HG02885 (cell line): ENCODE data around the gene ZBTB16.

Experiments
- ATAC-seq: cut with Tn5 transposase; IDR thresholded peaks from one replicate; pipeline ENCODE4 v1.9.1; 2021; ENCODE audit warnings: mild to moderate bottlenecking; ENCODE audit not compliant: unreplicated experiment, poor library complexity

Gene ZBTB16

GRCh38 chr11:114265122-114265878 lies 205.8 kb downstream of the ZBTB16 start:
- ATAC-seq: no peak

- ATAC-seq: no peak
Measured at GRCh38 chr11:114269498-114269897, 210.0 kb downstream of the ZBTB16 start.

GRCh38 chr11:114270531-114271270 lies 211.2 kb downstream of the ZBTB16 start:
- no peak for ATAC-seq

DNA sequence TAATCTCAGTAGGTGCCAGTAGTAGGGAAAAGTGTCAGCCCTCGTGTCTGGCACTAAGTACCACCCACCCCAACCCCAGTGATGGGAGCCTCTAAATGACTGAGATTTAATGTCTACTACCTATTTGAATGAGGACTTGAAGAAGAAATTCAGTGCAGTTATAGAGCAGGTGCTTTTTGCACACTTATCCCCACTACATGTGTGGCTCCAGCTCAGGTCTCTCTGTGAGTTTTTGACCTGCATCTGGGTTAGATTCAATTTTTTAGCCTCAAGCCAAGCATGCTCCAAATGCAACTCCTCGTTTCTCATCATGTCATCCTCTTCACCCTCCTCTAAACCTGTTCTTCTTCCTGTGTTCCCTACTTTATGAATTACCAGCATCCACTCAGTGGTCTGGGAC lies 211.8 kb downstream of the ZBTB16 start:
- no peak for ATAC-seq

GRCh38 chr11:114272311-114272710 lies 212.8 kb downstream of the ZBTB16 start:
- ATAC-seq: no peak

DNA sequence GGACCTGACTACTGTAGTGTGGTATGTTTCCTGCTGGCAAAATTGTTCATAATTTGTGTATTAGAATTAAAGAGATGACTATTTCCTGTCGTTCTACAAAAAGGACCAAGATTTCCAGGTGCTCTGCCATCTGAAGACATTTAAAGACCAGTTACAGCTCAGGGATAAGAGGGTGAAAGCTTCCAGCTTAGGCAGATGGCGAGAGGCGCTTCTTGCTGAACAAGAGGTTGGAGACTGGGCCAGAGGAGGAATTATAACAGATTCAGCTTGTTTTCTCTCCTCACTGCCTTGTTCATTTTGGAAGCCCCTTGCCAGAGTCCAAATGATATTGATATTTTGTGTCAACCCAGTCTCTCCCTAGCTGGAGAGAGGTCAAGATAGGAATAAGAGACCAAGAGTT lies 213.6 kb downstream of the ZBTB16 start:
- ATAC-seq: no peak

GRCh38 chr11:114273890-114274635 lies 214.6 kb downstream of the ZBTB16 start:
- no peak for ATAC-seq

DNA sequence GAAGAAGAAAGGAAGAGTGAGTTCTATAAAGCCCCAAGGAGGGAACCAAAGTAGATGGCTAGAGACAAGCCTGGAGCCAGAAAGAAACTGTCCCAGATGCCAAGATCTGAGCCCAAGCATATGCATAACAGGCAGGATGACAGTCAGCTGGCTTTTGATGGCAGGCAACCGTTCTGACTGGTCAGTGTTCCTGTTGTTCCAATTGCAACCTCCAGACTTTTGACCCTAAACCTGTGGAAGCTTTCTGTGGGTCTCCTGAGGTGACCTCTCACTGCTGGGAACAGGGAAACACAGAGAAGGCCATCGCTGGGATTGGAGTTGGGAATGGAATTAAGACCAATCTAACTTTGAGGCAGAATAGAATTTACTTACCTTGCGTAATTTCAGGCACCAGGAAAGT lies 215.1 kb downstream of the ZBTB16 start:
- ATAC-seq: no peak

DNA sequence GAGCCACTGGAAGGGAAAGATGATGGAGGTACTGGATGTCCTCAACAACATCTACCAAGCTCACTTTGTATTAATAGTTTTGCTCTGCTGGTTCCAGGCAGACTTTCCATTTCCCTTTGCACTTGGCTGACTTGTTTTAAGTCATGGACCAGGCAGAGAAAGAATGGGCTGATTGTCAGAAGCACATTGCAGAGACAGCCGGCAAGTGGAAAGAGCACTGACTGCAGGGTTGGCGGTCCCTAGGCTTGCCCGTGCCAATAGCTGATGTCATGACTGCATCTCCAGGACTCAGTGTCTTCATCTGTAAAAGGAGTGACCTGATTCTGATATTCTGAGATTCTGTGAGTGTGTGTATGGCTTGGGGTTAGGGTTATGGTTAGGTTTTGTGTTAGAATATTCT lies 215.8 kb downstream of the ZBTB16 start:
- no peak for ATAC-seq

DNA sequence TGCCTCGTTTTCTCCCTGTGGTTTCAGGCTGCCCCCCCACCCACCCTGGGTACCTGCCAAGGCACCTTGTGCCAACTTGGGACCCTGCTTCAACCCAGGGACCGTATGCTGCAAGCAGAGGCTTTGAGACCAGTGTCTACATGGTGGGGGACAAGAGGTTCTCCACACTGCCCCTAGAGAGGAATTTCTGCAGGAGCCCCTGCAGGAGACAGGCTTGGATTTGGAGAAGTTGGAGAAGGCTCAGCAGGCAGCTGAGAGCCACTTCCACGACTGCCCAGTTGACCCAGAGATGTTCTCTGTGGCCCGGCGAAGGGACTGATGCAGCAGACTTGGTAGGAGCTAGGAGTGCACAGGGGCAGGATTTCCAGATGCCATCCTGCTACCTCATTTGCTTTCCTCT lies 216.6 kb downstream of the ZBTB16 start:
- no peak for ATAC-seq

DNA sequence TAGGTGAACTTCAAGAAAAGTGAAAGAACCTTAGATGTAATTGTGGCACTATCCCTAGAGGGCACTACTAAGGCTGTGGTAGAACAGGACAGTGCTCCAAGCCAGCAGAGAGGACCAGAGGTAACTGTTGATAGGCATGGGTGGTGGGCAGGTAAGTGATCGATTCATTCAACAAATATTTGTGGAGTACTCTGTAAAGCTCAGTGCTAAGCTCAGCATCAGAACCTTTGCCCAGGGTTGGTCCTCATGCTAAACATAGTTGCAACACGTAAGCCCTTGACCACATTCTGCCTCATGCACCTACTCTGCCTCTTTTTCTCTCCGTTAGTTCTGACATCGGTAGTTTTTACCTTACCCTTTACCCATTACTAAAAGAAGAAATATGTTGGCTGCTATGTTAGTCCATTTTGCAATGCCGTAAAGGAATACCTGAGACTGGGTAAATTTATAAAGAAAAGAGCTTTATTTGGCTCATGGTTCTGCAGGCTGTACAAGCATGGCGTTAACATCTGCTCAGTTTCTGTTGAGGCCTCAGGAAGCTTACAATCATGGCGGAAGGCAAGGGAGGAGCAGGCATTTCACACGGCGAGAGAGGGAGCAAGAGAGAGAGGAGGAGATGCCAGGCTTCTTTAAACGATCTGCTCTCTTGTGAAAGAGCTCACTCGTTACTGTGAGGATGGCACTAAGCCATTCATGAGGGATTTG lies 218.3 kb downstream of the ZBTB16 start:
- ATAC-seq: no peak

- ATAC-seq: no peak
Measured at GRCh38 chr11:114278342-114279065, 219.0 kb downstream of the ZBTB16 start.

GRCh38 chr11:114279792-114280546 lies 220.5 kb downstream of the ZBTB16 start:
- ATAC-seq: no peak

GRCh38 chr11:114280696-114281095 lies 221.2 kb downstream of the ZBTB16 start:
- no peak for ATAC-seq

DNA sequence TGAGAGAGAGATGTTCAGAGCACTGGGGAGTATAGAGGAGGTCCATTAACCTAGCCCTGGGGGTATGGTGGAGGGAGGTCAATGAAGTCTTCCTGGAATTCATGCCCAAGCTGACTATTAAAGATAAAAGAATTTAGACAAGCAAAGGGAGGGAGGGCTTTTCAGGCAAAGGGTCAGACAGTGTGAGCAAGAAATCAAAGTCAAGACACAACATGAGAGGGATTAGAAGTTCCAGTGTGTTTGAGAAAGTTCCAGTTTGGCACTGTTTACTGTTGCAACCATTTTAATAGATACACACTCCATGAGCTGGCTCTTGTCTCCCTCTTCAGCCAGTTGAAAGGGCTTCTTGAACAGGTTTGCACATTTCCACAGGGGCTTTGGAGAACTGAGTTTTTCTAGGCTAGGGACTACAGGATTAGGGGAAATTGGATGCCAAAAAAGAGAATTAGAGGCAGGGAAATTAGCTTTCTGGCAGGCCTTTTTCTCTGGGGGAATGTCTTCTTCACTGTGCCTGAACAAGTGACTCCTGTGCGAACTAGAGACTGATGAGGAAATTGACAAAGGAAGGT lies 222.0 kb downstream of the ZBTB16 start:
- ATAC-seq: no peak

- no peak for ATAC-seq
Measured at GRCh38 chr11:114282488-114282887, 223.0 kb downstream of the ZBTB16 start.

GRCh38 chr11:114283422-114283821 lies 223.9 kb downstream of the ZBTB16 start:
- no peak for ATAC-seq

GRCh38 chr11:114284021-114284420 lies 224.5 kb downstream of the ZBTB16 start:
- no peak for ATAC-seq

- no peak for ATAC-seq
Measured at GRCh38 chr11:114284914-114285313, 225.4 kb downstream of the ZBTB16 start.
